Occipital lobe (tissue), 2 donors: Measurements from ENCODE around the gene RAD50. TPM values are rescaled to one million over a fixed set of nuclear protein-coding genes. Genes with fewer than 3 reads are reported as not detected.
"Not testable (repeated sequence)": the region's sequence is repeated elsewhere in the genome, so short reads cannot be mapped to it uniquely, and the experiment has no call there.

Experiments
- DNase-seq: peaks from one replicate; lab custom pipeline; 2025; lab: John Stamatoyannopoulos, UW
- total RNA-seq: library from RNA; depleted of rRNA; stranded (reverse); fragments of >200 nt; gene quantifications from one replicate; pipeline ENCODE4 v1.2.3, GENCODE V29; 2014

Gene RAD50
- total RNA-seq, 1 donor from 2014 or later, result 39.3 TPM

GRCh38 chr5:132629230-132629944 is 72.6 kb downstream of the RAD50 start:
- no peak for DNase-seq

GRCh38 chr5:132633587-132633986 is 76.8 kb downstream of the RAD50 start:
- DNase-seq, result not testable (repeated sequence)

DNA sequence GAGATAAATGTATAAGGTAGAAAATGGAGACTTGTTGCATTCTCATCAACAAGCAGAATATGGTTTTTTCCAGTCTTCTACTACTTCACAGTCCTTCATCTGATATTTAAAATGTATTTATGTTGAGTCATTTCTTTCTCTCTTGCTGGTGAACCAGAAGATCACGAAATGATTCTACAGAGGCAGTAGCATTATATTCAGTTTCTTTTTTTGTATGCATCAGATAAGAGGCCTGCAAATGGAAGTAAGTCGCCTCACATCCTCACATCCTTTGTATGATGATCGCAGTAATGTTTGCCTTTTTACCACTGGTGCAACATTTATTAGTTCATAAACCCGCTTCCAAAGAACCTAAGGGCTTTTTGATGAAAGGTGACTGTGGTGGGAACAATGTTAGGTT is 79.1 kb downstream of the RAD50 start:
- DNase-seq, result no peak

GRCh38 chr5:132637241-132637640 is 80.5 kb downstream of the RAD50 start:
- DNase-seq, result no peak

DNA sequence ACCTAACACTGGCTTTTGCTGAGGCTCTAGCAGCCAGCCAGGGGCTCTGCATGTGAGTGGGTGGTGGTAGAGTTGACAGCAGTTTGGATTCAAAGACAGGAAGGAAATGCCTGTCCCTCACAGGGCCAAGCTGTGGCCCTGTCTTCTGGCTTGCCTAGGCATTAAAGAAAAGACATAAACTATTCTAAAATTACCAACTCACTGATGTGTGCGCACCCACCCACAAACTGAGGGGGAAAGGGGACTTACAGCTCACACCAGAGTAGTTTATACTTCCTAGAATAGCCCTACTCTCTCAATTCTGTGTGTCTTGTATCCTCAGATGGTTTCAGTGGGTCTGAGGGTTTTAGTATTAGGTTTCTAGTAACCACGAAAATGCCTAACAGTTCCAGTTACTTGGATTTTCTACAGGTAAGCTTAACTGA is 82.9 kb downstream of the RAD50 start:
- no peak for DNase-seq

GRCh38 chr5:132640613-132641012 is 83.8 kb downstream of the RAD50 start:
- no peak for DNase-seq

DNA sequence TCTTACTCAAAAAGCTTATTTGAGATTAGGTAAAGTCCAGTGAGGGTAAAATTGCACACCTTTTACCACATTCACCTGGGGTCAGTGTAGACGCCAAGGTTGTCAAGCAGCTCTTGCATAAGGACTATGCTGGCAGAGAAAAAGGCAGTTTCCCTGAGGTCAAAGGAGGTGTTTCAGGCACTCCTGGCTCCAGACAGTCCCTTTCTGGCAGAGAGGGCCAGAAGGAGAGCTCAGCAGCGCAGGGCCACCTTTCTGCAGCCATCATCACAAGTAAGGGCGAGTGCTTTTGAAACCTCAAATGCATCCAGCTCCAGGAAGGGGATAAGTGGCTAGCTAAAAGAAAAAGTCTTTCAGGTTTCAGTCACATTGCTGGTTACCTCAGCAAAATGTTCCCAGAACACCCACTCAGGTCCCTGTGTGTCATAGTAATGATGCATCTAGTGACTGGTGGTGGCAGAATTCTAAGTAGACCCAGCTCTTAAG is 84.5 kb downstream of the RAD50 start:
- DNase-seq, result no peak

- DNase-seq, result no peak
Observed at GRCh38 chr5:132641841-132642240, 85.1 kb downstream of the RAD50 start.

DNA sequence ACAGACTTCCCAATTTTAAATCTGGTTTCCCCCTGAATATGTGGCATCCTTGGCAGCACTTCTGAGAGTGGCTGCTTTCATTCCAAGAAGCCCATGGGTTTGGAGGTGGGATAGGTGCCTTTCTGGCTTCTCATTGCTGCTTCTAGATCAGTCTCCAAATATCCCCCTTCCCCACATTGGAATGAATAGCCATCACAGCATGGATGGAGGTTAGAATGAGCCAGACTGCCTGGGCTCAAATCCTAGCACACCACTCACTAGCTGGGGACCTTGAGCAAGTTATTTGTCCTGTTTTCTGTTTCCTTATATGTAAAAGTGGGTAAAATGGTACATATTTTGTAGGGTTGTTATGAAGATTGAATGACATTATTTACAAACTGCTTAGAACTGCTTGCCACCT is 87.4 kb downstream of the RAD50 start:
- DNase-seq, result no peak

DNA sequence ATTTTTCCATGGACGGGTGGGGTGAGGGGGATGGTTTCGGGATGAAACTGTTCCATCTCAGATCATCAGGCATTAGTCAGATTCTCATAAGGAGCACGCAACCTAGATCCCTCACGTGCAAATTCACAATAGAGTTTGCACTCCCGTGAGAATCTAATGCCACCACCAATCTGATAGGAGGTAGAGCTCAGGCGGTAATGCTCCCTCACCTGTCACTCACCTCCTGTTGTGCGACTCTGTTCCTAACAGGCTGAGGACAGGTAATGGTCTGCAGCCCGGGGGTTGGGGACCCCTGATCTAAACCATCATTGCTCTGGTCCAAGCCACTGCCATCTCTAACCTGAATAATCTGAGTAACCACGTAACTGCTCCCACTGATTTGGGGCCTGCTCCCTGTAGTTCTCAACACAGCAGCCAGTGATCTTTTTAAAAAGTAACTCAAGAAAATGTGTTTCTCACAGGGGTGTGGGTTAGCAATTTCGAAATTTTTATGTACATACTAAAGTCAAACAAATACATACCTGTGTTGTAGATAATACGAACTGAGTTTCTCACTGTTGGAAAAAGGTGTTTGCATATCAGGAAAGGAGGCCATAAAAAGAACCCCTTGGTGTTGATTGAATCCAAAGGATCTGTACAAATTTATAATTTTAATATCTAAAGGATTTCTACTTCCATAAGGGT is 89.9 kb downstream of the RAD50 start:
- DNase-seq, result no peak

GRCh38 chr5:132647473-132647872 is 90.7 kb downstream of the RAD50 start:
- no peak for DNase-seq

DNA sequence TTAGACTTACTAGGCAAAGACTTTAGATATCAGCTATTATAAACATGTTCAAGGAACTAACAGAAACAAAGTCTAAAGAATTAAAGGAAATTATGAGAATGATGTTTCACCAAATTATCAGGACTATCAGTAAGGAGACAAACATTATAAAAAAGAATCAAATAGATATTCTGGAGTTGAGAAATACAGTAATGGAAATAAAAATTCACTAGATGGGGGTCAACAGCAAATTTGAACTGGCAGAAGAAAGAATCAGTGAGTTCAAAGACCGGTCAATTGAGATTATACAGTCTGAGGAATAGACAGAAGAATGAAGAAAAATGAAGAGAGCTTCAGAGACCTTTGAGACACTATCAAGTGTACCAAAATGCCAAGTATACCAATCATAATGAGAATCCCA is 91.6 kb downstream of the RAD50 start:
- no peak for DNase-seq

DNA sequence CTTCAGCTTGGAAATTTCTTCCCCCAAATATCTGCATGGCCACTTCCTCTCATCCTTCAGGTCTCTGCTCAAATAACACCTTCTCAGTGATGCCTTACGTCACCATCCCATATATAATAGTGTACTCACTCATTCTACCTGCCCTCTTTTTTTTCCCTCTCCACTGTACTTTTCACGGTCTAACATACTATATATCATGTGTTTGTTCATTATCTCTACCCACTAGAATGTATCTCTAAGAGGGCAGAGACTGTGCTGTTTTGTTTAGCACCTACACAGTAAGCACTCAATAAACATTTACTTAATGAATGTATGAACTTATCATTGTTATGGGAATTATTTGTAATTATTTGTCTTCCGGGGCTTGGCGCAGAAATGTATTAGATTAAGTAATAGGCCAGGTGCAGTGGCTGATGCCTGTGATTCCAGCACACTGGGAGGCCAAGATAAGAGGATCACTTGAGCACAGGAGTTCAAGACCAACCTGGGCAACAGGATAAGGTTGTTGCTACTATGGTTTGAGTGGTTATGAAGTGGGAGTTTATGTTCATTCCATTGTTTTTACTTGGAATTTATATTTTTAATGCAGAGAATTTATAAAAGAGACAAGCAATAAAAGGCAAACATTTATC is 95.2 kb downstream of the RAD50 start:
- no peak for DNase-seq

- no peak for DNase-seq
Observed at GRCh38 chr5:132653716-132654115, 96.9 kb downstream of the RAD50 start.

DNA sequence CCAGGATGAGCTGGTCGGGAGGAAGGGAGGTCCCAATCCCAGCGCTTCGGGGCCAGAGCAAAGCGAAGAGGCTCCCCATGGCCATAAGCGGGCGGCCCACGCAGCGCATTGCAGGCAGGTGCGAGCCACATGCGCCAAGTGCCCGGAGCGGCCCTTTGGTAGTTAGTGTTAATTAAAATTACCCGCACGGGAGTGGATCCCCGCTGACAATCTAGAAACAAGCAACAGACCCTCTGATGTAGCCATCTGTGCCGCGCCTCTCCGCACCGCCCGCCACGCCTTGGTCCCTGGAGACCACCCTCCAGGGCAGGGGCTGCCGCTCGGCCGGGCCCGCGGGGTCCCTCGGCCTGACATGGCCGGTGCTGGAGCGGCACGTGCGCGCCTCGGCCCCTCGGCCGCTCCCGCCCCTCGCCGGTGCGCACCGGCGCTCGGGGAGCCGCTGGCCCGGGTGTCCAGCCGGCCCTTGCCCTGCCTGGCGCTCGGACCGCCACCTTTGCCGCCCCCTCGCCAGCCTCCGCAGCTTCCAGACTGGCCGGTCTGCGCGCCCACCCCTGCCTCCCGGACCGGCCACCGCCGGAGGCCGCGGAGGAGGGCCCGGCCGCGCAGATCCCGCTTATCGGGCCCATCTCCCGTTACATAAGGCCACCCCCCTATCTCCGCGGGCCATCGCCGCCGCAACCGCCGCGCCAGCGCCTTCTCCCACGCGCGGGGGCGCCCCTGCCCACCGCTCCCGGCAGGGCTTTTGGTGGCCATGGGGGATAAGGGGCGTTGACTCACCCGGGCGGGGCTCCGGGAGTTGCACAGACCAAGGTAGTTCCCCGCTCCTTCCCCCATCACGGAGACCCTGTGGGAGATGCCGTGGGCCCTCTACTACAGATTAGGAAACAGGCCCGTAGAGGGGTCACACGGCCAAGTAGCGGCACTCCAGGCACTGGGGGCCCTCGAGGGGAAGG is 99.3 kb downstream of the RAD50 start:
- no peak for DNase-seq

DNA sequence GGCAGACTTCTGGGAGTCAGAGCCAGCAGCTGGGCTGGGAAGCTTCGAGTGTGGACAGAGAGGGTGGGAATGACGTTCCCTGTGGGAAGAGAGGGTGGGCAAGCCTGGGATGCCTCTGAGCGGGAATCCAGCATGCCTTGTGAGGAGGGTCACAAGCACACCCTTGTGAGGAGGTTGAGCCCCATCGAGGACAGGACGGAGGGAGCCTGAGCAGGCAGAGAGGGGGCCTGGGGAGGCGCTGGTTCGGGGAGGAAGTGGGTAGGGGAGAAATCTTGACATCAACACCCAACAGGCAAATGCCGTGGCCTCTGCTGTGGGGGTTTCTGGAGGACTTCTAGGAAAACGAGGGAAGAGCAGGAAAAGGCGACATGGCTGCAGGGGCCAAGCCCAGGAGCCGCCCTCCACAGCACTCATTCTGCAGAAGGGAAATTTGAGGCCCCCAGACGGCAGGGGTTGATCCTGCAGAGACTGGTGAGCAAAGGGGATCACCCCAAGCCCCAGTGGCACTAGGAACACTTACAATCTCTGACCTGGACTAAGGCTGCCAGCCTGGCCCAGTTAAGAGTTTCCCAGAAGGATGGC is 100.1 kb downstream of the RAD50 start:
- no peak for DNase-seq

- DNase-seq, result no peak
Observed at GRCh38 chr5:132657676-132658380, 101.1 kb downstream of the RAD50 start, which contains the start of gene IL13. Gene IL13, plus strand, starts transcription at chr5:132658173. Its CDS starts 14 bp downstream, at chr5:132658187.

DNA sequence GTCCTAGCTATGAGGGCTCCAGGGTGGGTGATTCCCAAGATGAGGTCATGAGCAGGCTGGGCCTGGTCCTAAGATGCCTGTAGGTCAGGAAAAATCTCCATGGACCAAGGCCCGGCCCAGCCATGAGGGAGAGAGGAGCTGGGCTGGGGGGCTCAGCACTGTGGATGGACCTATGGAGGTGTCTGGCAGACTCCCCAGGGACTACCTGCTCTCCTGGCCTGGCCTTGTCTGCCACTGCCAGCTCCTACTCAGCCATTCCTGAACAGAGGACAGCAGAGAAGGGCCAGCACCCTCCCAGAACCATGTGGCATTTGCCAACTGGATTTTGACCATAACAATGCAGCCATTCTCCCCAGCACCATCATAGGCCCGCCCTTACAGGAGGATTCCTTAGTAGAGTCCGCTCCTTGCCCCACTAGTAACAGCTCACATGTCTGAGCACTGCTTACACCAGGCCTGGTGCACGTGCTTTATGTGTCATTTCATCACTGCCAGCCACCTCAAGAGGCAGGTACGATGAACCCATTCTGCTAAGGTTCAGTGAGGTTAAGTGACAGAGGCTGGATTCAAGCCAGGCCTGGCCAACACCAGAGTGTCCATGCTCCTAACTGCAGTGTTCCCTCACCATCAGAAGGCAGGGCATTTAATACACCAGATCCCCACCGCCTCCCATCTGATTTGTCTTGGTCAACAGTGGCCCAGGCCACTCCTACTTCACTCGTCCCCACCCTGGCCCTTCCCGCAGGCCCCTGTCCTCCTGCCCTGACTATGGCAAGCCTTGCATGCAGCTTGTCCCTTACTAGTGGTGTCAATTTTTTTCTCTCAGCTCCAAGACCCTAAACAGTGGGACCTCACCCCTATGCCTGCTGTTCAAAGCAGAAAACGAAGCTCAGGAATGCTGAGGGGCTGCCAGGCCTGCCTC is 101.9 kb downstream of the RAD50 start:
- no peak for DNase-seq
